ENCODE results near the gene MAP4K3. TPM values are rescaled to one million over a fixed set of nuclear protein-coding genes. Genes with fewer than 3 reads are reported as not detected.
A peak's percentile ranks its signal among the peaks of the same experiment; 100 is the strongest.

The MAP4K3 gene
- total RNA-seq, 1 experiment from 2014 or later = 26.6 TPM

GRCh38 chr2:39381653-39382052 lies 55.4 kb downstream of the MAP4K3 start:
- intact Hi-C loops (cut with micrococcal nuclease; ENCODE audit: unreplicated experiment) (no loop called here), in situ Hi-C loops (cut with HindIII; ENCODE audit: low pct_unique_long_range_greater_than_20kb, low sequenced_read_pairs) (no loop called here)
- DNase-seq (ENCODE audit: low read depth, low spot score) (no peak), ATAC-seq (peak; percentile 36; the same call in 1 of the 2 replicates)
- Histone ChIP-seq H3K27ac (ENCODE audit: low read length) (no peak overlapping the region), H3K4me3 (ENCODE audit: low read depth in 2 of 2, low read length in 2 of 2) (no peak overlapping the region), H3K4me1 (ENCODE audit: control insufficient read depth, insufficient read depth, low read length) (peaks cover 19% of the 10 kb centered on the region; the same call in 1 of the 2 replicates), H3K36me3 (ENCODE audit: control insufficient read depth, insufficient read depth, low read length) (no peaks in the 10 kb centered on the region), H3K9me3 (ENCODE audit: control insufficient read depth, insufficient read depth, low read depth, low read length) (peaks cover 4% of the 10 kb centered on the region; the same call in 1 of the 2 replicates), H3K27me3 (ENCODE audit: control insufficient read depth, insufficient read depth, low read length) (no peaks in the 10 kb centered on the region)
- ChIA-PET CTCF (no interaction called here), POLR2A (interaction anchor here (0.6 kb wide), 1 partner anchor 106 kb away, joined by 7 read pairs; no protein-coding TSS in a partner anchor)
- no TSS peak for BruUV-seq (replicated peaks)
- TF ChIP-seq, protein P1, sequence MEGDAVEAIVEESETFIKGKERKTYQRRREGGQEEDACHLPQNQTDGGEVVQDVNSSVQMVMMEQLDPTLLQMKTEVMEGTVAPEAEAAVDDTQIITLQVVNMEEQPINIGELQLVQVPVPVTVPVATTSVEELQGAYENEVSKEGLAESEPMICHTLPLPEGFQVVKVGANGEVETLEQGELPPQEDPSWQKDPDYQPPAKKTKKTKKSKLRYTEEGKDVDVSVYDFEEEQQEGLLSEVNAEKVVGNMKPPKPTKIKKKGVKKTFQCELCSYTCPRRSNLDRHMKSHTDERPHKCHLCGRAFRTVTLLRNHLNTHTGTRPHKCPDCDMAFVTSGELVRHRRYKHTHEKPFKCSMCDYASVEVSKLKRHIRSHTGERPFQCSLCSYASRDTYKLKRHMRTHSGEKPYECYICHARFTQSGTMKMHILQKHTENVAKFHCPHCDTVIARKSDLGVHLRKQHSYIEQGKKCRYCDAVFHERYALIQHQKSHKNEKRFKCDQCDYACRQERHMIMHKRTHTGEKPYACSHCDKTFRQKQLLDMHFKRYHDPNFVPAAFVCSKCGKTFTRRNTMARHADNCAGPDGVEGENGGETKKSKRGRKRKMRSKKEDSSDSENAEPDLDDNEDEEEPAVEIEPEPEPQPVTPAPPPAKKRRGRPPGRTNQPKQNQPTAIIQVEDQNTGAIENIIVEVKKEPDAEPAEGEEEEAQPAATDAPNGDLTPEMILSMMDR (IDR thresholded peaks at IDR 0.05) = no peak
- TF ChIP-seq SIN3A (IDR thresholded peaks at IDR 0.05; ENCODE audit: borderline replicate concordance, insufficient read depth, low read depth, low read length) (no peak), REST (IDR thresholded peaks at IDR 0.05; ENCODE audit: insufficient read depth in 1 of 2, low read depth in 2 of 2, low read length in 1 of 2) (no peak), TCF7L2 (IDR thresholded peaks at IDR 0.05; ENCODE audit: low read depth, low read length) (no peak), POLR2AphosphoS5 (IDR thresholded peaks at IDR 0.05; ENCODE audit: low read depth, low read length) (no peak)

DNA sequence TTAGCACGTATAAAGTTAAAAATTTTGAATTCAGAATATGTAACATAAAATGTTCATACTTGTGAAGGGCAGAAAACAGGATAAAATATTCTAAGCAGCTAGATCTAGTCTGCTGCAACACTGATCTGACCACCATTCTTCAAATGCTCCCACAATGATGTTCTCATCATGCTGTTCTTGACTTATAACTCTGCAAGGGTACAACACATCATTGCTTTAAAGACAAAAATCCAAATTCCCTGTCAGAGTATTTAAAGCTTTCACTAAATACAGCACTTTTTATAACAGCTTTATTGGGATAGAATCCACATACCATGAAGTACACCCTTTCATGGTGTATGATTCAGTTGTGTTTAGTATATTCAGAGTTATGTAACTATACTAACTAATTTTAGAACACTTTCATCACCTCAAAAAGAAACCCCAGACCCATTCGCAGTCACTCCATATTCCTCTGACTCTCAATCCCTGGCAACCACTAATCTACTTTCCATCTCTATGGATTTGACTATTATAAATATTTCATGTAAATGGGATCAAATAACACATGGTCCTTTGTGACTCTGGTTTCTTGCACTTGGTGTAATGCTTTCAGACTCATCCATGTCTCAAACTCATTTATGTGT lies 56.4 kb downstream of the MAP4K3 start:
- no TSS peak for BruUV-seq (replicated peaks)
- DNase-seq (ENCODE audit: low read depth, low spot score) (no peak), ATAC-seq (no peak)
- intact Hi-C loops (cut with micrococcal nuclease; ENCODE audit: unreplicated experiment) = no loop called here
- Histone ChIP-seq H3K4me3 (ENCODE audit: low read depth in 2 of 2, low read length in 2 of 2) (no peak overlapping the region), H3K4me1 (ENCODE audit: control insufficient read depth, insufficient read depth, low read length) (peaks cover 19% of the 10 kb centered on the region; the same call in 1 of the 2 replicates), H3K9me3 (ENCODE audit: control insufficient read depth, insufficient read depth, low read depth, low read length) (no peaks in the 10 kb centered on the region), H3K36me3 (ENCODE audit: control insufficient read depth, insufficient read depth, low read length) (no peaks in the 10 kb centered on the region), H3K27ac (ENCODE audit: low read length) (no peak overlapping the region), H3K27me3 (ENCODE audit: control insufficient read depth, insufficient read depth, low read length) (no peaks in the 10 kb centered on the region)
- POLR2A ChIA-PET = no interaction called here
- in situ Hi-C loops (cut with HindIII; ENCODE audit: low pct_unique_long_range_greater_than_20kb, low sequenced_read_pairs) = no loop called here
- TF ChIP-seq, protein P1 (IDR thresholded peaks at IDR 0.05) = no peak
- TF ChIP-seq SIN3A (IDR thresholded peaks at IDR 0.05; ENCODE audit: borderline replicate concordance, insufficient read depth, low read depth, low read length) (no peak), POLR2AphosphoS5 (IDR thresholded peaks at IDR 0.05; ENCODE audit: low read depth, low read length) (no peak), REST (IDR thresholded peaks at IDR 0.05; ENCODE audit: insufficient read depth in 1 of 2, low read depth in 2 of 2, low read length in 1 of 2) (no peak), TCF7L2 (IDR thresholded peaks at IDR 0.05; ENCODE audit: low read depth, low read length) (no peak)
- CTCF ChIA-PET = interaction anchor here (0.7 to 1.1 kb wide), 2 partner anchors 11 to 350 kb away, joined by 3 to 6 read pairs; no protein-coding TSS in a partner anchor

All from Panc1 (cell line).